AG10803 (cell line): Measurements from ENCODE around the gene HDAC6.

Experiments used
- DNase-seq: peaks from one replicate; pipeline ENCODE4 v3.0.0; 2010; ENCODE audit warnings: low read depth
- H3K4me3 ChIP-seq: 2 replicates; pipeline ENCODE4 v1.5.1; 2011; ENCODE audit warnings: mild to moderate bottlenecking, low read length, control low read depth
- TF ChIP-seq, protein P1 (sequence below): conservative IDR thresholded peaks from 2 replicates; pipeline ENCODE4 v1.5.1; 2011; ENCODE audit warnings: mild to moderate bottlenecking, low read length, control low read depth, inconsistent platforms

Gene HDAC6

DNA sequence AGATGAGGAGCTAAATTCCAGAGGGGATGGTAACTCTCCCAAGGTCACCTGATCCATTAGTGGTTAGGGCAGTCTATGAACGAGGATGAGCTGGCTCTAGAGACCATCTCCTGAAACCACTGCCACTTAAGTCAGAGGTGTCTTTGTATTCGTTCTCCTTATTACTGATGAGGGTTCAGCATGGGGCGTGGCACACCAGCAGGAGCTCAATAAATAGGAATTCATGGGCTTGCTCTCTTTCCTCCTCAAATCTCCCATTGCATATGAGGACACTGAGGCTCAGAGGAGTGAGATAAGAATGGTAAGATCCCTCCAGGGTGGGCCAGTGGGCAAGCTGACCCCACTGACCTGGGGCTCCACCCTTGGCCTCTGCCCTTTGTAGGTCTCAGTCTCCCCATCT, 17.1 kb upstream of the HDAC6 start:
- no peak for DNase-seq
- H3K4me3 ChIP-seq = no peak overlapping the region
- TF ChIP-seq, protein P1, sequence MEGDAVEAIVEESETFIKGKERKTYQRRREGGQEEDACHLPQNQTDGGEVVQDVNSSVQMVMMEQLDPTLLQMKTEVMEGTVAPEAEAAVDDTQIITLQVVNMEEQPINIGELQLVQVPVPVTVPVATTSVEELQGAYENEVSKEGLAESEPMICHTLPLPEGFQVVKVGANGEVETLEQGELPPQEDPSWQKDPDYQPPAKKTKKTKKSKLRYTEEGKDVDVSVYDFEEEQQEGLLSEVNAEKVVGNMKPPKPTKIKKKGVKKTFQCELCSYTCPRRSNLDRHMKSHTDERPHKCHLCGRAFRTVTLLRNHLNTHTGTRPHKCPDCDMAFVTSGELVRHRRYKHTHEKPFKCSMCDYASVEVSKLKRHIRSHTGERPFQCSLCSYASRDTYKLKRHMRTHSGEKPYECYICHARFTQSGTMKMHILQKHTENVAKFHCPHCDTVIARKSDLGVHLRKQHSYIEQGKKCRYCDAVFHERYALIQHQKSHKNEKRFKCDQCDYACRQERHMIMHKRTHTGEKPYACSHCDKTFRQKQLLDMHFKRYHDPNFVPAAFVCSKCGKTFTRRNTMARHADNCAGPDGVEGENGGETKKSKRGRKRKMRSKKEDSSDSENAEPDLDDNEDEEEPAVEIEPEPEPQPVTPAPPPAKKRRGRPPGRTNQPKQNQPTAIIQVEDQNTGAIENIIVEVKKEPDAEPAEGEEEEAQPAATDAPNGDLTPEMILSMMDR = no peak

GRCh38 chrX:48785186-48785539, 16.7 kb upstream of the HDAC6 start:
- TF ChIP-seq, protein P1 = no peak
- DNase-seq = no peak
- H3K4me3 ChIP-seq = no peak overlapping the region

DNA sequence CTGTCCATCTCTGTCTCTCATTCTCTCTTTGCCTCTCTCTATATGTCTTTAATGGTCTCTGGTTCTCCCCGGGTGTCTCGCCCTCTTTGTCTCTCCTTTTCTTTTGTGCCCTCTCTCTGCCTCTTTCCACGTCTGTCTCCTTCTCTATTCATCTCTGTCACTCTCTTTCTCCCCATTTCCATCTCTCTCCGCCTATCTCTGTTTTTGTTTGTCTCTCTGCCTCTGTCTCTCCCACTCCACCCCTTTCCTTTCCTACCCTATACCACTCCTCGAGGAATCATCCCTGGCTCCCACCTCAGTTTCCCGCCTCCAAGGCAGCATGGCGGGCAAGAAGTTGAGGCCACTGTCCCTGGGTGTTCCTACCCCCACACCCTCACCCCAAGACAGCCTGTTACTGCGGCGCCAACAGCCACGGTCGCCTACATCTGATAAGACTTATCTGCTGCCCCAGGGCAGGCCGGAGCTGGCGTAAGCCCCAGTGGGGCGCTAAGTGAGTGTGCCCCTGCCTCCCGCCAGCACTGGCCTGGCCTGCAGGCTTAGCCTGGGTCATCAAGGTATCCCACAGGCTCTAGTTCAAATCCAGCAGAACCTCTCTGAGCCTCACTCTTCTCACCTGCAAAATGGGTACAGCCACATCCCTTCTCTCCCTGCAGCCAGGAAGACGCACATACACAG, 16.2 kb upstream of the HDAC6 start:
- H3K4me3 ChIP-seq = no peak overlapping the region
- TF ChIP-seq, protein P1 = no peak
- DNase-seq = no peak

- no peak for DNase-seq
These were observed 15.5 kb upstream of the HDAC6 start, which contains the start of gene GATA1 for GRCh38 chrX:48786341-48786800. Gene GATA1 (plus strand): TSS chrX:48786590. CDS start chrX:48791110, 4,520 bp downstream.

DNA sequence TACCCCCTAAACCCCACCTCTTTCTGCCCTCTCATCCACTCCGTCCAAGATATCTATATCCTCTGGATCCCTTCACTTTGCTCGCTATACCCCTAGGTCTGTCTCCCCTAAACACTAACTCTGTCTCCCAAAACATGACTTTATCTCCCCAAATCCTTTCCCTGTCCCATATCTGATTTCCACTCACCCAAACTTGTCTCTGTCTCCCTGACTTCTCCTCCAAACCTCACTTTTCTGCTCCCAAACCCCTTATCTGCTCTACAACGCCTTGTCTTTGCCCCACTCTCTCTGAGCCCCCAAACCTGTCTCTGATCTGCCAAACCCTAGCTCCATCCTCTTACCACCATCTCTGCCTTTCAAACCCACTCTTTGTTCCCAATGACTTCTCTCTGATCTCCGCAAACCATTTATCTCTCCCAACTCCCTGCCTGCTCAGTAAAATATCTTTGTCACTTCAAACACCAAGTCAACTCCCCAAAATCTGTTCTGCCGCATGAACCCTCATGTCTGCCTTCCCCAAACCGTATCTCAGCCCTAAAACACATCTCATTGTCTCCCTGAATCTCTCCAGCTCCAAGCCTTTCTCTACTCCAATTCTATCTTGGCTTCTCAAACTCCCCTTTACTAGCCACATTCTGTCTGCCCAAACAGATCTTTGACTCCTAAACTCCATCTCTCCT, 14.9 kb upstream of the HDAC6 start:
- DNase-seq = no peak
- no peak overlapping the region for H3K4me3 ChIP-seq

More at GRCh38 chrX:48786341-48786800, 15.5 kb upstream of the HDAC6 start, which contains the start of gene GATA1:
- no peak within 1 kb of the TSS for H3K4me3 ChIP-seq
- TF ChIP-seq, protein P1 = no peak

GRCh38 chrX:48787505-48788443, 14.1 kb upstream of the HDAC6 start:
- H3K4me3 ChIP-seq = no peak overlapping the region
- DNase-seq = no peak
- TF ChIP-seq, protein P1 = no peak

More for the DNA sequence above, 14.9 kb upstream of the HDAC6 start:
- TF ChIP-seq, protein P1 = no peak
